HepG2 (cell line): ENCODE results near the gene TNK1. TPM values are rescaled to one million over a fixed set of nuclear protein-coding genes. Genes with fewer than 3 reads are reported as not detected.

ENCODE experiments used
- ATAC-seq: fragments of 200-7000 bp; cut with Tn5 transposase; 3 replicates; pipeline ENCODE4 v1.9.1; 2020; ENCODE audit warnings: mild to moderate bottlenecking, moderate library complexity
- BruUV-seq: library from RNA; stranded (reverse); fragments of 400-500 nt; replicated peaks from 2 replicates; lab custom pipeline; 2021; lab: Mats Ljungman, UMichigan
- CTCF ChIA-PET: fragments of 300-600 bp; formaldehyde crosslinking; extraction: SDS; loops from one replicate; lab custom pipeline; 2021; ENCODE audit warnings: low total read pairs, inconsistent platforms, low intra/inter-chr PET ratio; lab: Yijun Ruan, JAX
- POLR2A ChIA-PET: fragments of 350-600 bp; sonication (Branson Sonifier 250); formaldehyde crosslinking; loops from one replicate; lab custom pipeline; 2020; ENCODE audit warnings: antibody characterized with exemption, inconsistent platforms; lab: Yijun Ruan, JAX
- DNase-seq: peaks from one replicate; pipeline ENCODE4 v3.0.0-alpha.2; 2015; ENCODE audit warnings: low spot score
- FAIRE-seq: peaks from 3 replicates; lab custom pipeline; 2011; peaks lifted over from hg19 to GRCh38; lab: Jason Lieb, UNC
- H2AFZ ChIP-seq: one replicate; pipeline ENCODE4 v1.6.1; 2011; ENCODE audit warnings: low read length, inconsistent platforms
- H3K27ac ChIP-seq: fragments of 300-600 bp; 3 replicates; pipeline ENCODE4 v1.8.0; 2011; ENCODE audit warnings: mixed run types, mild to moderate bottlenecking, mixed read lengths, low read length, inconsistent platforms; ENCODE audit not compliant: insufficient read depth; ENCODE audit errors: extremely low read length
- H3K27me3 ChIP-seq, 2 experiments: fragments of 200-600 bp in 1 of 2; 2 replicates in 1 of 2; 3 replicates in 1 of 2; pipeline versions ENCODE4 v1.6.0 to v1.8.0; 2011; ENCODE audit warnings: low read length in 2 of 2, mild to moderate bottlenecking in 2 of 2, moderate library complexity in 2 of 2, inconsistent platforms in 1 of 2; ENCODE audit not compliant: insufficient read depth in 2 of 2, control insufficient read depth in 1 of 2
- H3K36me3 ChIP-seq, 2 experiments: fragments of 200-600 bp in 1 of 2; replicated peaks in 1 of 2; 2 replicates in 1 of 2; 3 replicates in 1 of 2; pipeline versions ENCODE4 v1.5.1 to v1.8.0; 2011; ENCODE audit warnings: low read length in 2 of 2, inconsistent platforms in 1 of 2; ENCODE audit not compliant: insufficient read depth in 2 of 2, control insufficient read depth in 1 of 2
- H3K4me1 ChIP-seq: 2 replicates; pipeline ENCODE4 v1.5.1; 2012; ENCODE audit warnings: low read length, inconsistent platforms; ENCODE audit not compliant: insufficient read depth
- H3K4me2 ChIP-seq: 2 replicates; pipeline ENCODE4 v1.6.0; 2011; ENCODE audit warnings: low read depth, low read length, inconsistent platforms
- H3K4me3 ChIP-seq, 3 experiments: fragments of 200-600 bp in 1 of 3; sonication (generic), shearing (Covaris generic) in 1 of 3; replicated peaks in 1 of 3; 2 replicates each; pipeline ENCODE4 v1.5.1; 2011 to 2016; ENCODE audit warnings: low read length in 3 of 3, inconsistent platforms in 2 of 3, low read depth in 2 of 3, mild to moderate bottlenecking in 2 of 3, control low read depth in 1 of 3, mixed read lengths in 1 of 3; ENCODE audit not compliant: insufficient read depth in 1 of 3
- H3K79me2 ChIP-seq: one replicate; pipeline ENCODE4 v1.6.1; 2011; ENCODE audit warnings: low read length, inconsistent platforms; ENCODE audit not compliant: insufficient read depth
- H3K9ac ChIP-seq: 2 replicates; pipeline ENCODE4 v1.6.0; 2011; ENCODE audit warnings: mild to moderate bottlenecking, low read depth, low read length, inconsistent platforms; ENCODE audit not compliant: insufficient read depth
- H3K9me3 ChIP-seq: 2 replicates; pipeline ENCODE4 v1.5.1; 2012; ENCODE audit warnings: mild to moderate bottlenecking, low read length
- H4K20me1 ChIP-seq: 2 replicates; pipeline ENCODE4 v1.6.0; 2011; ENCODE audit warnings: inconsistent platforms, mild to moderate bottlenecking, low read length, moderate library complexity; ENCODE audit not compliant: insufficient read depth
- NBN ChIP-seq: fragments of 450-650 bp; conservative IDR thresholded peaks from 2 replicates; pipeline ENCODE4 v1.6.1; 2017
- NFATC3 ChIP-seq: sonication (generic); formaldehyde crosslinking; IDR thresholded peaks from 2 replicates; pipeline ENCODE4 v1.5.1; 2020; ENCODE audit warnings: mild to moderate bottlenecking, missing genetic modification reagents
- NFKB2 ChIP-seq: sonication (generic); formaldehyde crosslinking; IDR thresholded peaks from 2 replicates; pipeline ENCODE4 v1.4.0; 2020; ENCODE audit warnings: missing genetic modification reagents, borderline replicate concordance
- POLR2G ChIP-seq: fragments of 200-400 bp; formaldehyde crosslinking; IDR thresholded peaks from 2 replicates; pipeline ENCODE4 v1.6.1; 2018; ENCODE audit warnings: mild to moderate bottlenecking, low read depth, low read length, moderate library complexity
- PRPF4 ChIP-seq: fragments of 200-400 bp; formaldehyde crosslinking; IDR thresholded peaks from 2 replicates; pipeline ENCODE4 v1.6.1; 2016; ENCODE audit warnings: low read length, low read depth; ENCODE audit not compliant: poor library complexity, severe bottlenecking
- RBM22 ChIP-seq: fragments of 200-400 bp; formaldehyde crosslinking; optimal IDR thresholded peaks from 2 replicates; pipeline ENCODE3; 2017; ENCODE audit warnings: mild to moderate bottlenecking, low read length, moderate library complexity
- TBP ChIP-seq: sonication (generic); formaldehyde crosslinking; IDR thresholded peaks from 2 replicates; pipeline ENCODE4 v1.5.0; 2020; ENCODE audit warnings: missing genetic modification reagents
- TCF7L2 ChIP-seq: IDR thresholded peaks from 2 replicates; pipeline ENCODE4 v1.6.1; 2011; ENCODE audit warnings: mild to moderate bottlenecking, low read depth, low read length, moderate library complexity
- ZBTB38 ChIP-seq: sonication (generic); formaldehyde crosslinking; IDR thresholded peaks from 2 replicates; pipeline ENCODE4 v1.5.1; 2020; ENCODE audit warnings: mild to moderate bottlenecking, missing genetic modification reagents
- ZNF354B ChIP-seq: sonication (generic); formaldehyde crosslinking; IDR thresholded peaks from 2 replicates; pipeline ENCODE4 v1.8.0; 2022; ENCODE audit warnings: mild to moderate bottlenecking, missing genetic modification reagents
- ZNF468 ChIP-seq: sonication (generic); formaldehyde crosslinking; IDR thresholded peaks from 2 replicates; pipeline ENCODE4 v1.8.0; 2022; ENCODE audit warnings: mild to moderate bottlenecking, moderate library complexity, missing genetic modification reagents
- ZNF562 ChIP-seq: sonication (generic); formaldehyde crosslinking; IDR thresholded peaks from 2 replicates; pipeline ENCODE4 v1.8.0; 2022; ENCODE audit warnings: missing genetic modification reagents, borderline replicate concordance
- ZNF652 ChIP-seq: IDR thresholded peaks from 2 replicates; pipeline ENCODE4 v1.6.1; 2016; ENCODE audit warnings: low read depth, borderline replicate concordance
- WGBS: methylation state at CpG from one replicate; pipeline ENCODE4 v1.1.6; 2017; ENCODE audit warnings: low lambda C conversion rate; 5-methylcytosine and 5-hydroxymethylcytosine counted together
- in situ Hi-C: cut with HindIII; loops from 2 replicates; pipeline ENCODE4 v1.10.0; 2017; ENCODE audit warnings: low pct_unique_long_range_greater_than_20kb; ENCODE audit not compliant: extremely low pct_ligation_motif_present
- intact Hi-C: fragments of 100-400 bp; cut with micrococcal nuclease; formaldehyde crosslinking; loops from one replicate; pipeline ENCODE4 v1.10.0; 2022; ENCODE audit not compliant: unreplicated experiment
- polyA plus RNA-seq, 8 experiments: library from polyadenylated mRNA; depleted of rRNA in 3 of 8; stranded (reverse) in 7 of 8; unstranded in 1 of 8; fragments of >200 nt; fragmentation: Illumina TruSeq in 4 of 8; extraction: Trizol in 4 of 8; gene quantifications; 2 replicates each; pipeline versions ENCODE4 v1.2.1 to v1.2.3, GENCODE V29; 2011 to 2016; ENCODE audit warnings: low read depth in 4 of 8, missing spikeins in 1 of 8, mixed read lengths in 1 of 8; ENCODE audit not compliant: insufficient read depth in 1 of 8
- total RNA-seq, 5 experiments: library from RNA; depleted of rRNA; stranded (reverse); fragments of >200 nt; fragmentation: Illumina TruSeq; extraction: Trizol; gene quantifications; 2 replicates each; pipeline ENCODE4 v1.2.3, GENCODE V29; 2016; ENCODE audit warnings: low read depth in 1 of 5
- TF ChIP-seq, protein P1 (sequence below): sonication (generic); formaldehyde crosslinking; conservative IDR thresholded peaks from 2 replicates; pipeline ENCODE4 v1.8.0; 2022; ENCODE audit warnings: mild to moderate bottlenecking, moderate library complexity, missing genetic modification reagents
- TF ChIP-seq, protein P2 (sequence below): sonication (generic); formaldehyde crosslinking; IDR thresholded peaks from 2 replicates; pipeline ENCODE4 v1.5.0; 2020; ENCODE audit warnings: missing genetic modification reagents

TNK1 gene
- total and polyA plus RNA-seq, 2 of the 13 experiments (the other 11 are each of a cell fraction or from before 2014, with no cell fraction given): 2.0 to 3.5 TPM

DNA sequence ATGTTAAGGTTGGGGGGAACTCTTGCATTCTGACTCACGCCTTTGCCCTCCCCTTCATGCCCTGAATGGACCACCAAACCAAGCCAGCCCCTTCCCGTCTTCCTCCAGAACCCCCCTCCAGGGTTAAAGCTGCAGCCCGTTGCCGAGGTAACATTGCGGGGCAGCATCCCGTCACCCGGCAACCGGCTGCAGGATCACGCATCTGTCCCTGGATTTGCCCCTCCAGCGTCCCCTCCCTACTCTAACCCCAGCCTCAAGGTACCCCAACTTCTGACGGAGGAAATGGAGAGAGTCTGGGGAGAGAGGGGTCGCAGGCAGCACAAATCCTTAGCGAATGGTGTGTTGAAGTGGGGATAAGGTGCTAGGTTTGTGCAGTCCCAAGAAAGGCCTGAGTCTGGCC is 26.2 kb downstream of the TNK1 start:
- intact Hi-C loops: no loop called here
- no peak for FAIRE-seq
- POLR2A ChIA-PET: no interaction called here
- TF ChIP-seq NBN (no peak), PRPF4 (no peak), ZBTB38 (CRISPR knock-in tag) (no peak), ZNF354B (CRISPR knock-in tag) (no peak)
- TF ChIP-seq, protein P1, sequence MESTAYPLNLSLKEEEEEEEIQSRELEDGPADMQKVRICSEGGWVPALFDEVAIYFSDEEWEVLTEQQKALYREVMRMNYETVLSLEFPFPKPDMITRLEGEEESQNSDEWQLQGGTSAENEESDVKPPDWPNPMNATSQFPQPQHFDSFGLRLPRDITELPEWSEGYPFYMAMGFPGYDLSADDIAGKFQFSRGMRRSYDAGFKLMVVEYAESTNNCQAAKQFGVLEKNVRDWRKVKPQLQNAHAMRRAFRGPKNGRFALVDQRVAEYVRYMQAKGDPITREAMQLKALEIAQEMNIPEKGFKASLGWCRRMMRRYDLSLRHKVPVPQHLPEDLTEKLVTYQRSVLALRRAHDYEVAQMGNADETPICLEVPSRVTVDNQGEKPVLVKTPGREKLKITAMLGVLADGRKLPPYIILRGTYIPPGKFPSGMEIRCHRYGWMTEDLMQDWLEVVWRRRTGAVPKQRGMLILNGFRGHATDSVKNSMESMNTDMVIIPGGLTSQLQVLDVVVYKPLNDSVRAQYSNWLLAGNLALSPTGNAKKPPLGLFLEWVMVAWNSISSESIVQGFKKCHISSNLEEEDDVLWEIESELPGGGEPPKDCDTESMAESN (CRISPR knock-in tag): no peak
- TF ChIP-seq, all 625 proteins: peak for 0
- H3K4me2 ChIP-seq: no peak overlapping the region; the same call in 1 of the 2 replicates
- CTCF ChIA-PET: no interaction called here
- ATAC-seq: no peak
- no TSS peak for BruUV-seq
- no peaks in the 10 kb centered on the region; a peak in 1 of 5 replicates for H3K27me3 ChIP-seq
- no peak overlapping the region for H3K4me3 ChIP-seq
- no peaks in the 10 kb centered on the region for H3K9me3 ChIP-seq
- peaks cover 4% of the 10 kb centered on the region for H3K79me2 ChIP-seq
- no peak overlapping the region for H3K9ac ChIP-seq
- H2AFZ ChIP-seq: no peak overlapping the region
- H3K36me3 ChIP-seq: 0 out of 5 replicates have a peak, but pooled peaks cover 0 to 2% of the 10 kb centered on the region in 2 experiments
- no peak for DNase-seq
- no peak overlapping the region for H3K27ac ChIP-seq
- WGBS: 81% methylated on average over 13 of the region's 13 CpGs
- no peaks in the 10 kb centered on the region for H4K20me1 ChIP-seq
- H3K4me1 ChIP-seq: peaks cover 18% of the 10 kb centered on the region
- in situ Hi-C loops: no loop called here

DNA sequence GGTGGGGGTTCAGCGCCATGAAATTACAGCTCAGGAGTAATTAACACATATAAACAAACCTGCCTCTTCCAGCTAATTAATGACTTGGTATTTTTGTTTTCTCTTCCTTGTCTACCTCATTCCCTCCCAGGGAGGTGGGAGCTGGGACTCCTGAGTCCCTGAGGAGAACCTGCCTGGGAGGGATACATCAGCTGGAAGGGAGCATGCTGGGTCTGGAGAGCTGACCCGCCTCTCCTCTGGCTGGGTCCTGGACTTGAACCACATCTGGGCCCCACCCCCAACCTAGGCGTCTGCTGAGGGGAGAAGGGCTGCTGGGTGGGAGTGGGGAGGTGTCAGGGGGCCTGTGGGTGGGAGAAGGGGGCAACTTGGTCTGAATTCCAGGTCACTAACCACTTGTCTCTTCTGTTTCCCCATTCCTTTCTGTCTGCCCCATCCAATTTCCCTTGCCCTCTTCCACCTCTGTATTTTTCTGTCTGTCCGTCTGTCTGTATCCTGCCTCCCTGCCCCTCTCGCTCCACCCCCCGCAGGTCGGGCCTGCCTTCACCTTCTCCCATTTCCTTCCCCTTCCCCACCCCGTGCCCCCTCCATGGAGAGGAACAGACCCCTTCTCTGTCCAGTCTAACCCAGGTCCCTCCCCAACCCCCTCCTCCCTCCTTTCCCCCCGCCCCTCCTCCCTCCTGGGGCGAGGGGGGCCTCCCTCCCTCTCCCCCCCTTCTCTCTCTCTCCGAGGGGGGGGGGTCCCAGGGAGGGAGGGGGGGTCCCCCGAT is 26.8 kb downstream of the TNK1 start, which contains the start of gene NLGN2:
TSS of gene NLGN2 (plus strand) at position 361 of the 767 bp plus-strand sequence. CDS start 411 bp downstream, outside the sequence.
- DNase-seq (no peak), FAIRE-seq (no peak), ATAC-seq (no peak)
- intact Hi-C loops (no loop called here), in situ Hi-C loops (no loop called here)
- no peaks in the 10 kb centered on the region; a peak in 1 of 5 replicates for H3K27me3 ChIP-seq
- 84% methylated on average over 12 of the region's 12 CpGs for WGBS
- H3K9me3 ChIP-seq: no peaks in the 10 kb centered on the region
- H3K79me2 ChIP-seq: peaks cover 3% of the 10 kb centered on the region
- BruUV-seq: no TSS peak
- TF ChIP-seq TCF7L2 (no peak), RBM22 (no peak), ZNF652 (CRISPR knock-in tag) (no peak), POLR2G (no peak), NFATC3 (CRISPR knock-in tag) (no peak), ZNF468 (no peak), TBP (CRISPR knock-in tag) (no peak), ZNF562 (no peak), NFKB2 (CRISPR knock-in tag) (no peak)
- TF ChIP-seq, protein P2, sequence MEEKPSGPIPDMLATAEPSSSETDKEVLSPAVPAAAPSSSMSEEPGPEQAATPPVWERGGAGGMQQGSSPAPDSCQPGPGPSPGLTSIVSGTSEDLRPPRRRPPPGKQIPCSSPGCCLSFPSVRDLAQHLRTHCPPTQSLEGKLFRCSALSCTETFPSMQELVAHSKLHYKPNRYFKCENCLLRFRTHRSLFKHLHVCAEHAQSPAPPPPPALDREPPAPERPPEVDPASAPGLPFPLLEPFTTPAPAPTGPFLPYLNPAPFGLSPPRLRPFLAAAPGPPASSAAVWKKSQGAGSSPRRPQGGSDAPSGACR: no peak
- no peak within 1 kb of the TSS for H2AFZ ChIP-seq
- ChIA-PET CTCF (no interaction called here), POLR2A (no interaction called here)
- no peak within 1 kb of the TSS for H3K9ac ChIP-seq
- H3K4me1 ChIP-seq: peaks cover 16% of the 10 kb centered on the region
- 0 out of 5 replicates have a peak, but pooled peaks cover 0 to 2% of the 10 kb centered on the region in 2 experiments for H3K36me3 ChIP-seq
- no peaks in the 10 kb centered on the region for H4K20me1 ChIP-seq
- H3K4me2 ChIP-seq: no peak within 1 kb of the TSS; the same call in 1 of the 2 replicates
- H3K27ac ChIP-seq: no peak within 1 kb of the TSS
- H3K4me3 ChIP-seq: no peak within 1 kb of the TSS
